ENCODE data around the gene TNNT3. TPM values are rescaled to one million over a fixed set of nuclear protein-coding genes. Genes with fewer than 3 reads are reported as not detected.

TNNT3 gene
- 1.3 TPM in 1 of 2 replicates, not detected in the other for total RNA-seq

GRCh38 chr11:1919391-1920127 lies at the start of gene TNNT3:
Gene TNNT3 (plus strand): TSS chr11:1919703. CDS start chr11:1922875, 3,172 bp downstream.

GRCh38 chr11:1891831-1892115 lies 27.7 kb upstream of the TNNT3 start, which contains the start of gene PRR33:
Gene PRR33 (minus strand): TSS chr11:1891895. CDS start chr11:1890584, 1,311 bp downstream.

DNA sequence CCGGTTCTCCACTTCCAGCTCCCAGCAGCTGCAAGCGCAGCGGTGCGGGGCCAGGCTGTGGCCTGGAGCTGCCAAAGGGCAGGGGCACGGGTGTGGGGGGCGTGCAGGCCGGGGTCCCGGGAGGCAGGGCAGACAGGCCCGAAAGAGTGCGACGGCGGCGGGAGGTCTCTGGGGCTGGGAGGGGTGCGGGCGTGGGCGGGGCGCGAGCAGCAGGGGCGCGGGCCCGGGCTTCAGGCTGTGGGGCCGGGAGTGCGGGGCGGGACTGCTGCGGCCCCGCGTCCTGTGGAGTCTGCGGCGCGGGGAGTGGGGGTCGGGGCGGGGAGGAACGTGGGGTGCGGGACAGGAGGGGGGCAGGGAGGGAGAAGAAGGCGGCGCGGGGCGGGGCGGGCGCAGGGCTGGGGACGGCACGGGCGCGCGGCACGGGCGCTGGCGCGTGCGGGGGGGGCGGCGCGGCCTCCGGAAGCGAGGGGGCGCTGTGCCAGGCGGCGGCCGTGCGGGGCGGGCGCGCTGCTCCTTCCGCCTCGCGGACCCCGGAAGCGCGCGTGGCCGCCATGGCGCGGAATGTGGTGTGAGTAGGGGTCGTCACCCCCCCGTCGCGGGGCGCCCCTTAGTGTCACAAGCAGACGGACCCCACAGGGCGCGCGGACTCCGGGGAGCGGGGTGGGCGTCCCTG lies 27.4 kb downstream of the TNNT3 start, which contains the start of gene MRPL23:
Gene MRPL23 (plus strand): TSS at position 521 of the 673 bp plus-strand sequence. CDS start 31 bp downstream, at position 552.

Other genes starting within 250 kb of the TNNT3 start
- not detected in 2 replicates for gene KRTAP5-6, start 222.5 kb upstream of the TNNT3 start, total RNA-seq
- gene IFITM10, start 169.1 kb upstream of the TNNT3 start, total RNA-seq, result 0.34 and 1.2 TPM in 2 replicates
- gene CTSD, start 155.8 kb upstream of the TNNT3 start, total RNA-seq, result 222 and 1,296 TPM in 2 replicates
- 0.68 and 10.0 TPM in 2 replicates for gene SYT8, start 84.7 kb upstream of the TNNT3 start, total RNA-seq
- gene TNNI2, start 80.7 kb upstream of the TNNT3 start, total RNA-seq, result under 0.01 and 0.71 TPM in 2 replicates
- gene LSP1, start 66.6 kb upstream of the TNNT3 start, total RNA-seq, result 0.21 and 0.34 TPM in 2 replicates
- not detected in 2 replicates for gene PRR33, start 27.8 kb upstream of the TNNT3 start, total RNA-seq
- gene MRPL23, start 27.6 kb downstream of the TNNT3 start, total RNA-seq, result 30.0 and 48.2 TPM in 2 replicates
- 2.9 and 3.8 TPM in 2 replicates for gene H19, start 78.1 kb downstream of the TNNT3 start, total RNA-seq
- gene IGF2, start 219.7 kb downstream of the TNNT3 start, total RNA-seq, result 0.07 and 0.34 TPM in 2 replicates
- not detected in 2 replicates for gene INS, start 241.5 kb downstream of the TNNT3 start, total RNA-seq

Measured in nasal cavity respiratory epithelium epithelial cell of viscerocranial mucosa (primary cell).